HepG2 (cell line): ENCODE measurements around the gene GCN1. TPM values are rescaled to one million over a fixed set of nuclear protein-coding genes. Genes with fewer than 3 reads are reported as not detected.

ENCODE experiments used
- ARID2 ChIP-seq: sonication (generic); formaldehyde crosslinking; IDR thresholded peaks from 2 replicates; pipeline ENCODE4 v1.8.1; 2022; ENCODE audit warnings: mild to moderate bottlenecking, missing genetic modification reagents, borderline replicate concordance
- ATM ChIP-seq: fragments of 450-650 bp; IDR thresholded peaks from 2 replicates; pipeline ENCODE4 v1.7.1; 2017; ENCODE audit warnings: mild to moderate bottlenecking, borderline replicate concordance
- IRF9 ChIP-seq: sonication (generic); formaldehyde crosslinking; IDR thresholded peaks from 2 replicates; pipeline ENCODE4 v1.8.0; 2022; ENCODE audit warnings: missing genetic modification reagents, mild to moderate bottlenecking, borderline replicate concordance
- MAF1 ChIP-seq: sonication (generic); formaldehyde crosslinking; IDR thresholded peaks from 2 replicates; pipeline ENCODE4 v1.5.0; 2020; ENCODE audit warnings: missing genetic modification reagents, borderline replicate concordance
- MIER3 ChIP-seq: IDR thresholded peaks from 2 replicates; pipeline ENCODE4 v1.6.1; 2016; ENCODE audit warnings: missing compliant biosample characterization, borderline replicate concordance
- NFE2 ChIP-seq: sonication (generic); formaldehyde crosslinking; IDR thresholded peaks from 2 replicates; pipeline ENCODE4 v1.4.0; 2020; ENCODE audit warnings: missing genetic modification reagents
- NR0B2 ChIP-seq: sonication (generic); formaldehyde crosslinking; IDR thresholded peaks from 2 replicates; pipeline ENCODE4 v1.4.0; 2020; ENCODE audit warnings: mild to moderate bottlenecking, missing genetic modification reagents
- PHF21A ChIP-seq: sonication (generic); formaldehyde crosslinking; IDR thresholded peaks from 2 replicates; pipeline ENCODE4 v1.5.0; 2020; ENCODE audit warnings: mild to moderate bottlenecking, missing genetic modification reagents
- SOX6 ChIP-seq, 2 experiments: fragments of 450-650 bp in 1 of 2; sonication (generic) in 1 of 2; formaldehyde crosslinking in 1 of 2; IDR thresholded peaks; 2 replicates each; pipeline versions ENCODE4 v1.4.0 to v1.6.1; 2017 to 2020; ENCODE audit warnings: antibody characterized with exemption in 1 of 2, mild to moderate bottlenecking in 1 of 2, missing genetic modification reagents in 1 of 2
- SUZ12 ChIP-seq: fragments of 150-350 bp; IDR thresholded peaks from 2 replicates; pipeline ENCODE4 v1.6.1; 2014; ENCODE audit warnings: low read depth, low read length
- U2AF1 ChIP-seq: fragments of 200-400 bp; formaldehyde crosslinking; optimal IDR thresholded peaks from 2 replicates; pipeline ENCODE3; 2017; ENCODE audit warnings: mild to moderate bottlenecking, low read depth, low read length
- ZBTB37 ChIP-seq: sonication (generic); formaldehyde crosslinking; IDR thresholded peaks from 2 replicates; pipeline ENCODE4 v1.4.0; 2020; ENCODE audit warnings: mild to moderate bottlenecking, missing genetic modification reagents
- ZBTB46 ChIP-seq: sonication (generic); formaldehyde crosslinking; IDR thresholded peaks from 2 replicates; pipeline ENCODE4 v1.4.0; 2020; ENCODE audit warnings: mild to moderate bottlenecking, missing genetic modification reagents, borderline replicate concordance
- ZNF317 ChIP-seq: sonication (generic); formaldehyde crosslinking; IDR thresholded peaks from 2 replicates; pipeline ENCODE4 v1.5.0; 2020; ENCODE audit warnings: mild to moderate bottlenecking, missing genetic modification reagents
- ZNF547 ChIP-seq: sonication (generic); formaldehyde crosslinking; IDR thresholded peaks from 2 replicates; pipeline ENCODE4 v1.5.1; 2020; ENCODE audit warnings: mild to moderate bottlenecking, missing genetic modification reagents
- ZNF703 ChIP-seq: sonication (generic); formaldehyde crosslinking; IDR thresholded peaks from 2 replicates; pipeline ENCODE4 v1.5.1; 2020; ENCODE audit warnings: missing genetic modification reagents, mild to moderate bottlenecking, moderate library complexity, borderline replicate concordance
- polyA plus RNA-seq, 8 experiments: library from polyadenylated mRNA; depleted of rRNA in 3 of 8; stranded (reverse) in 7 of 8; unstranded in 1 of 8; fragments of >200 nt; fragmentation: Illumina TruSeq in 4 of 8; extraction: Trizol in 4 of 8; gene quantifications; 2 replicates each; pipeline versions ENCODE4 v1.2.1 to v1.2.3, GENCODE V29; 2011 to 2016; ENCODE audit warnings: low read depth in 4 of 8, missing spikeins in 1 of 8, mixed read lengths in 1 of 8; ENCODE audit not compliant: insufficient read depth in 1 of 8
- total RNA-seq, 5 experiments: library from RNA; depleted of rRNA; stranded (reverse); fragments of >200 nt; fragmentation: Illumina TruSeq; extraction: Trizol; gene quantifications; 2 replicates each; pipeline ENCODE4 v1.2.3, GENCODE V29; 2016; ENCODE audit warnings: low read depth in 1 of 5
- TF ChIP-seq, protein P1 (sequence below): sonication (generic); formaldehyde crosslinking; IDR thresholded peaks from 2 replicates; pipeline ENCODE4 v1.4.0; 2020; ENCODE audit warnings: missing genetic modification reagents, borderline replicate concordance
- TF ChIP-seq, protein P2 (sequence below): sonication (generic); formaldehyde crosslinking; IDR thresholded peaks from 2 replicates; pipeline ENCODE4 v1.5.0; 2020; ENCODE audit warnings: missing genetic modification reagents

Gene GCN1
- total and polyA plus RNA-seq, 2 of the 13 experiments (the other 11 are each of a cell fraction or from before 2014, with no cell fraction given) = 58.2 to 83.0 TPM

GRCh38 chr12:120116792-120117651, 77.5 kb downstream of the GCN1 start (continued):
- TF ChIP-seq SOX6 (IDR thresholded peaks at IDR 0.05) (no peak), SOX6 (CRISPR knock-in tag; IDR thresholded peaks at IDR 0.05) (peak; percentile 36; the same call in 1 of the 2 replicates), IRF9 (CRISPR knock-in tag) (peak; percentile 80; the same call in 1 of the 2 replicates), NFE2 (CRISPR knock-in tag) (no peak), MAF1 (CRISPR knock-in tag) (0 out of 2 replicates have a peak, but pooled peaks have one; percentile 39), U2AF1 (no peak), SUZ12 (no peak), ZBTB37 (CRISPR knock-in tag) (no peak), ARID2 (CRISPR knock-in tag) (no peak), ZNF547 (CRISPR knock-in tag) (peak; percentile 90; the same call in 1 of the 2 replicates), ZNF317 (CRISPR knock-in tag) (peak; percentile 45; the same call in 1 of the 2 replicates), NR0B2 (CRISPR knock-in tag) (peak; percentile 93), ATM (no peak), ZBTB46 (CRISPR knock-in tag) (no peak), MIER3 (peak; percentile 34; the same call in 1 of the 2 replicates), ZNF703 (CRISPR knock-in tag) (peak; percentile 39; the same call in 1 of the 2 replicates), PHF21A (CRISPR knock-in tag) (peak; percentile 54; the same call in 1 of the 2 replicates)
- TF ChIP-seq, protein P1, sequence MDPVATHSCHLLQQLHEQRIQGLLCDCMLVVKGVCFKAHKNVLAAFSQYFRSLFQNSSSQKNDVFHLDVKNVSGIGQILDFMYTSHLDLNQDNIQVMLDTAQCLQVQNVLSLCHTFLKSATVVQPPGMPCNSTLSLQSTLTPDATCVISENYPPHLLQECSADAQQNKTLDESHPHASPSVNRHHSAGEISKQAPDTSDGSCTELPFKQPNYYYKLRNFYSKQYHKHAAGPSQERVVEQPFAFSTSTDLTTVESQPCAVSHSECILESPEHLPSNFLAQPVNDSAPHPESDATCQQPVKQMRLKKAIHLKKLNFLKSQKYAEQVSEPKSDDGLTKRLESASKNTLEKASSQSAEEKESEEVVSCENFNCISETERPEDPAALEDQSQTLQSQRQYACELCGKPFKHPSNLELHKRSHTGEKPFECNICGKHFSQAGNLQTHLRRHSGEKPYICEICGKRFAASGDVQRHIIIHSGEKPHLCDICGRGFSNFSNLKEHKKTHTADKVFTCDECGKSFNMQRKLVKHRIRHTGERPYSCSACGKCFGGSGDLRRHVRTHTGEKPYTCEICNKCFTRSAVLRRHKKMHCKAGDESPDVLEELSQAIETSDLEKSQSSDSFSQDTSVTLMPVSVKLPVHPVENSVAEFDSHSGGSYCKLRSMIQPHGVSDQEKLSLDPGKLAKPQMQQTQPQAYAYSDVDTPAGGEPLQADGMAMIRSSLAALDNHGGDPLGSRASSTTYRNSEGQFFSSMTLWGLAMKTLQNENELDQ (CRISPR knock-in tag) = no peak
- TF ChIP-seq, protein P2, sequence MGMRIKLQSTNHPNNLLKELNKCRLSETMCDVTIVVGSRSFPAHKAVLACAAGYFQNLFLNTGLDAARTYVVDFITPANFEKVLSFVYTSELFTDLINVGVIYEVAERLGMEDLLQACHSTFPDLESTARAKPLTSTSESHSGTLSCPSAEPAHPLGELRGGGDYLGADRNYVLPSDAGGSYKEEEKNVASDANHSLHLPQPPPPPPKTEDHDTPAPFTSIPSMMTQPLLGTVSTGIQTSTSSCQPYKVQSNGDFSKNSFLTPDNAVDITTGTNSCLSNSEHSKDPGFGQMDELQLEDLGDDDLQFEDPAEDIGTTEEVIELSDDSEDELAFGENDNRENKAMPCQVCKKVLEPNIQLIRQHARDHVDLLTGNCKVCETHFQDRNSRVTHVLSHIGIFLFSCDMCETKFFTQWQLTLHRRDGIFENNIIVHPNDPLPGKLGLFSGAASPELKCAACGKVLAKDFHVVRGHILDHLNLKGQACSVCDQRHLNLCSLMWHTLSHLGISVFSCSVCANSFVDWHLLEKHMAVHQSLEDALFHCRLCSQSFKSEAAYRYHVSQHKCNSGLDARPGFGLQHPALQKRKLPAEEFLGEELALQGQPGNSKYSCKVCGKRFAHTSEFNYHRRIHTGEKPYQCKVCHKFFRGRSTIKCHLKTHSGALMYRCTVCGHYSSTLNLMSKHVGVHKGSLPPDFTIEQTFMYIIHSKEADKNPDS (CRISPR knock-in tag) = no peak
